Duodenal mucosa (tissue), 2 donors: ENCODE measurements around the gene CDIP1.

Source experiments
- H3K27ac ChIP-seq: one replicate; pipeline ENCODE4 v1.7.0; 2013; ENCODE audit warnings: low read depth, low read length
- H3K27me3 ChIP-seq, 2 donors: one replicate each; pipeline ENCODE4 v1.7.0; 2013; ENCODE audit warnings: low read length in 2 of 2, control low read depth in 1 of 2; ENCODE audit not compliant: insufficient read depth in 2 of 2, control insufficient read depth in 1 of 2
- H3K36me3 ChIP-seq, 2 donors: one replicate each; pipeline ENCODE4 v1.7.0; 2013; ENCODE audit warnings: low read length in 2 of 2, control low read depth in 1 of 2; ENCODE audit not compliant: insufficient read depth in 2 of 2, control insufficient read depth in 1 of 2
- H3K4me1 ChIP-seq, 2 donors: one replicate each; pipeline ENCODE4 v1.7.0; 2013; ENCODE audit warnings: low read length in 2 of 2, control low read depth in 1 of 2; ENCODE audit not compliant: insufficient read depth in 2 of 2, control insufficient read depth in 1 of 2
- H3K4me3 ChIP-seq, 2 donors: one replicate each; pipeline ENCODE4 v1.7.0; 2013; ENCODE audit warnings: low read length in 2 of 2, low read depth in 1 of 2
- H3K9ac ChIP-seq, 2 donors: one replicate each; pipeline ENCODE4 v1.7.0; 2013; ENCODE audit warnings: low read length in 2 of 2, low read depth in 1 of 2
- H3K9me3 ChIP-seq, 2 donors: one replicate each; pipeline ENCODE4 v1.7.0; 2013; ENCODE audit warnings: low read length in 2 of 2, control low read depth in 1 of 2; ENCODE audit not compliant: control insufficient read depth in 1 of 2

The CDIP1 gene

DNA sequence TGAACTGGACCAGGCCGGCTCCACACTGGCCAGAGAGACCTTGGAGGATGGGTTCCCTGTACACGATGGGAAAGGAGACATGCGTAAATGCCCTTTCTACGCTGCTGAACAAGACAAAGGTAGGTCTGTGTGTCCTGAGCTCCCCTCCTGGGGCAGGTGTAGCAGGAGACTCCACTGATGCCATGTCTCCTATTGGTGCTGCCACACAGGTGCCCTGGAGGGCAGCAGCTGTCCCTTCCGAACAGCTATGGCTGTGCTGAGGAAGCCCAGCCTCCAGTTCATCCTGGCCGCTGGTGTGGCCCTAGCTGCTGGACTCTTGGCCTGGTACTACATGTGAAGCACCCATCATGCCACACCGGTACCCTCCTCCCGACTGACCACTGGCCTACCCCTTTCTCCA, 29.2 kb downstream of the CDIP1 start:
- Histone ChIP-seq H3K36me3 (peaks cover 14 to 79% of the 10 kb centered on the region in 2 donors), H3K4me1 (peaks cover 31 to 44% of the 10 kb centered on the region in 2 donors), H3K9me3 (no peaks in the 10 kb centered on the region), H3K9ac (no peak overlapping the region), H3K4me3 (no peak overlapping the region), H3K27me3 (no peaks in the 10 kb centered on the region), H3K27ac (no peak overlapping the region)

DNA sequence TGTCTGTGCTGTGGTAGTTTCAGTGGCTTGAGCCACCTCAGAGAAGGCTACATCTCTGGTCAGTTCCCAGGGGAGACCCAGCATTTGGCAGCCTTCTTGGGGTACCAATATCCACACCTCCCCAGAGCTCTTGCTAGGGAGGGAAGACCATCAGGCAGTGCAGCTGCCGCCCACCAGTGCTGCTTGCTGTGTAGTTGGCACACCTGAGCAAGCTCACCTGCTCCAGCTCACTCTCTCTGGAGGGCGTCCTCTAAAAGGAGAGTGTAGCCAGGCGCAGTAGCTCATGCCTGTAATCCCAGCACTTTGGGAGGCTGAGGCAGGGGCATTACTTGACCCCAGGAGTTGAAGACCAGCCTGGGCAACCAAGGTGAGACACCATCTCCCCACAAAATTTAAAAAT, 29.8 kb downstream of the CDIP1 start:
- H3K27me3 ChIP-seq = no peaks in the 10 kb centered on the region
- peaks cover 14 to 79% of the 10 kb centered on the region in 2 donors for H3K36me3 ChIP-seq
- H3K4me1 ChIP-seq = peaks cover 28 to 38% of the 10 kb centered on the region in 2 donors
- H3K9ac ChIP-seq = no peak overlapping the region
- no peak overlapping the region for H3K27ac ChIP-seq
- H3K9me3 ChIP-seq = no peaks in the 10 kb centered on the region
- no peak overlapping the region for H3K4me3 ChIP-seq

- H3K4me1 ChIP-seq = peaks cover 28 to 33% of the 10 kb centered on the region in 2 donors
- H3K9me3 ChIP-seq = no peaks in the 10 kb centered on the region
- H3K27me3 ChIP-seq = no peaks in the 10 kb centered on the region
- peaks cover 14 to 70% of the 10 kb centered on the region in 2 donors for H3K36me3 ChIP-seq
- no peak overlapping the region for H3K4me3 ChIP-seq
- H3K27ac ChIP-seq = no peak overlapping the region
- H3K9ac ChIP-seq = no peak overlapping the region
These were observed 30.8 kb downstream of the CDIP1 start for GRCh38 chr16:4507588-4508345.

GRCh38 chr16:4506450-4506849, 32.1 kb downstream of the CDIP1 start:
- Histone ChIP-seq H3K9me3 (no peaks in the 10 kb centered on the region), H3K27ac (no peak overlapping the region), H3K36me3 (peaks cover 14 to 57% of the 10 kb centered on the region in 2 donors), H3K27me3 (no peaks in the 10 kb centered on the region), H3K9ac (peak overlapping the region in 1 of 2 donors; percentile 15), H3K4me1 (peaks cover 29 to 33% of the 10 kb centered on the region in 2 donors), H3K4me3 (no peak overlapping the region)

DNA sequence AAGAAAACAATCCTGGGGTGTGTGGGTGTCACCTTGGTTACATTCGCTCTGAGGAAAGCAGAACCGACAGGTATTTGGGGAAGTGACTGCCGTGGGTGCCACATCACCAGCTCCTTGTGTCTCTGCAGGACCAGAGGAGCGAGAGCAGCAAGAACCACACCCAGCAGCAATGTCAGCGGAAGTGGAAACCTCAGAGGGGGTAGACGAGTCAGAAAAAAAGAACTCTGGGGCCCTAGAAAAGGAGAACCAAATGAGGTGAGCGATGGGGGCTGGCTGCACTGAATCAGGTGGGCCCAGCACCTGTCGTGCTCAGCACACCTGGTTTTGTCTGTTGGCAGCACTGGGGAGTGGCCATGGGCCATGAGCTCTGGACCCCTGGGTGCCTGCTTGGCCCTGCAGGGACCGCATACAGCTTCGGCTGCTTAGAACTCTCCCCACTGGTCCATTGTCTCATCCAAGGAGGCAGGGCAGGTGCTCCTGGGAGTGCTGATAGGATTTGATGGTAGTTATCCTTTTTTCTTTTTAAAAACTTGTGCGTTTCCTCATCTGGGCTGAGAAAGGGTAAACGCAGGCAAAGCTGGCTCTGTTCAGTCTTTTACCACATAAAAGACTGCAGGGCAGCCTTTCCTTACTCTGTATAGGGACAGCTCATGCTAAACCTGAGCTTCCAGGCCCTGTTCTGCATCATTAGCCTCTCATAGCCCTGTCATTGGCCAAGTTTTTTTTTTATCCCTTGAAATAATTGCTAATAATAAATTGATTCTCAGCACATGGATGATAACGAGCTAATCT, 33.0 kb downstream of the CDIP1 start:
- peak overlapping the region; percentile 25 to 63 for H3K9ac ChIP-seq

DNA sequence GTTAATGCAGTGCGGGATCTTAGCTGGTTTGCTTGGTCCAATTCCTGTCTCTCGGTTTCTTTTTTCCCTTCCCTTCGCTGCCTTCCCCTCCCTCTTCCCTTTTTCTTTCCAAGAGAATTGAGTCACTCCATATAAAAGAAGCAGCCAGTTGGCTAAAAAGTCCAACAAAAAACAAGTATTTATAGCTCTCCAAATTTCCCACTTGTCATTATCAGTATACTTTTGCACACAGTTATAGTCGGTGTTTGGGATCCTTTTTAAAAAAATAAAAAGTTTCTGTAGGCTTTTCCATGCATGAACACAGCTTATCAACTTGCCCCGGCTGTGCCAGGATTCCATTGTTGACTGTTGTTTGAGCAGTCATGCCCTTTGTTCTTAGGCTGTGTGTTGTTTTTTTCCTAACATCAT, 37.5 kb downstream of the CDIP1 start:
- no peaks in the 10 kb centered on the region for H3K9me3 ChIP-seq
- peaks cover 35 to 43% of the 10 kb centered on the region in 2 donors for H3K4me1 ChIP-seq
- H3K4me3 ChIP-seq = peak overlapping the region; percentile 4 to 35
- no peak overlapping the region for H3K27ac ChIP-seq
- peaks cover 0 to 16% of the 10 kb centered on the region in 2 donors for H3K36me3 ChIP-seq
- no peaks in the 10 kb centered on the region for H3K27me3 ChIP-seq
- peak overlapping the region; percentile 7 to 36 for H3K9ac ChIP-seq

More for the DNA sequence above, 33.0 kb downstream of the CDIP1 start:
- no peaks in the 10 kb centered on the region for H3K27me3 ChIP-seq
- H3K9me3 ChIP-seq = no peaks in the 10 kb centered on the region
- H3K27ac ChIP-seq = peak overlapping the region; percentile 22
- peaks cover 14 to 49% of the 10 kb centered on the region in 2 donors for H3K36me3 ChIP-seq
- peak overlapping the region; percentile 1 to 8 for H3K4me3 ChIP-seq
- H3K4me1 ChIP-seq = peaks cover 26 to 35% of the 10 kb centered on the region in 2 donors

DNA sequence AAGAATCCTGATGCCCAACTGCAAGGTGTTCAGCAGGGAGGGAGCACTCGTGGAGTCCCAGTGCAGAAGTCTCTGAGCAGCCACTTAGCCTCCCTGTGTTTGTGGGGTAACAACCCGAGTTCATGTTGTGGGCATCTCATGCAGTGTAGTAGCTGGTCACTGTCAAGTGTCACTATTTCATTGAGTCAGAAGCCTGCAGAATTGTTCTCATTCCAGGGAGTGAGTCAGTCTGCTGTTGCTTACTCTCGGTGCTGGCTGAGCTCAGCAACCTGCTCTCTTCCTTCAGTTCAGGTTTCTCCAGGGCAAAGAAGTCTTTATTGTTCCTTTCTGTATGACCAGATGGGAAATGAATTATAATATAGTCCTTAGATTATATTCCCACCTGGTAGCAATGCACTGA, 38.3 kb downstream of the CDIP1 start:
- Histone ChIP-seq H3K4me1 (peaks cover 27 to 36% of the 10 kb centered on the region in 2 donors), H3K36me3 (peaks cover 0 to 9% of the 10 kb centered on the region in 2 donors), H3K27ac (no peak overlapping the region), H3K27me3 (no peaks in the 10 kb centered on the region), H3K4me3 (peak overlapping the region in 1 of 2 donors; percentile 35), H3K9ac (peak overlapping the region in 1 of 2 donors; percentile 36), H3K9me3 (no peaks in the 10 kb centered on the region)

DNA sequence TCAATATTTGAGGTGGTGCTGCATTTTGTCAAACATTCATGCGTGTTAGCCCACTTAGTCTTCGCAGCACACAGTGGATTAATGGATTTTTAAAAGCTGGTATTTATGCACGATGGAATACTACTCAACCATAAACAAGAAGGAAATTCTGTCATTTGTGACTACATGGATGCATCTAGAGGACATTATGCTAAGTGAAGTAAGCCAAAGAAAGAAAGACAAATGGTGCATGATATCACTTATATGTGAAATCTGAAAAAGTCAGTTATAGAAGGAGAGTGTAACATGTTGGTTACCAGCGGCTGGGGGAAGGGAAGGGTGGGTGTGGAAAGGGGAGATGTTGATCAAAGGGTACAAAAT, 39.4 kb downstream of the CDIP1 start:
- Histone ChIP-seq H3K36me3 (peaks cover 0 to 9% of the 10 kb centered on the region in 2 donors), H3K4me1 (peaks cover 22 to 36% of the 10 kb centered on the region in 2 donors), H3K27ac (no peak overlapping the region)

GRCh38 chr16:4498546-4499195, 39.9 kb downstream of the CDIP1 start:
- H3K9me3 ChIP-seq = no peaks in the 10 kb centered on the region
- peaks cover 22 to 32% of the 10 kb centered on the region in 2 donors for H3K4me1 ChIP-seq
- no peak overlapping the region for H3K4me3 ChIP-seq
- H3K9ac ChIP-seq = no peak overlapping the region
- H3K36me3 ChIP-seq = peaks cover 0 to 9% of the 10 kb centered on the region in 2 donors
- H3K27me3 ChIP-seq = no peaks in the 10 kb centered on the region
- H3K27ac ChIP-seq = no peak overlapping the region

More for the DNA sequence above, 39.4 kb downstream of the CDIP1 start:
- Histone ChIP-seq H3K4me3 (no peak overlapping the region), H3K27me3 (no peaks in the 10 kb centered on the region), H3K9me3 (no peaks in the 10 kb centered on the region), H3K9ac (no peak overlapping the region)

DNA sequence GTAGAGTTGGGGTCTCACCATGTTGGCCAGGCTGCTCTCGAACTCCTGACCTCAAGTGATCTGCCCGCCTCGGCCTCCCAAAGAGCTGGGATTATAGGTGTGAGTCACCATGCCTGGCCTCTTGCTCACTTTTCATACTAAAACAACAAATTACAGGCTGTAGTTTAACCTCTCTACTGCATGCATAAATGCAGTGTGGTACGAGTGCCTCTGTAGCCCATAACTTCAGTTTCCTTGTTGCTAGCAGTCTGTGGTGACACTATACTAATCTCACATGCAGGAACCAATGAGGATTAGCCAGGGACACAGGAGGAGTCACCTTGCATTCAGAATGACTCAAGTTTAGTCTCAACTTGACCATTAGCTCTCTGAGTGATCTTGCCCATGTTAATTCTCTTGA, 42.3 kb downstream of the CDIP1 start:
- no peaks in the 10 kb centered on the region for H3K27me3 ChIP-seq
- peaks cover 19 to 22% of the 10 kb centered on the region in 2 donors for H3K4me1 ChIP-seq
- H3K9me3 ChIP-seq = no peaks in the 10 kb centered on the region
- H3K36me3 ChIP-seq = peaks cover 0 to 11% of the 10 kb centered on the region in 2 donors
- no peak overlapping the region for H3K4me3 ChIP-seq
- no peak overlapping the region for H3K27ac ChIP-seq
- H3K9ac ChIP-seq = no peak overlapping the region
